ENCODE measurements around the gene DNAH8.
"Not testable (repeated sequence)": the region's sequence is repeated elsewhere in the genome, so short reads cannot be mapped to it uniquely, and the experiment has no call there.

DNAH8 gene

DNA sequence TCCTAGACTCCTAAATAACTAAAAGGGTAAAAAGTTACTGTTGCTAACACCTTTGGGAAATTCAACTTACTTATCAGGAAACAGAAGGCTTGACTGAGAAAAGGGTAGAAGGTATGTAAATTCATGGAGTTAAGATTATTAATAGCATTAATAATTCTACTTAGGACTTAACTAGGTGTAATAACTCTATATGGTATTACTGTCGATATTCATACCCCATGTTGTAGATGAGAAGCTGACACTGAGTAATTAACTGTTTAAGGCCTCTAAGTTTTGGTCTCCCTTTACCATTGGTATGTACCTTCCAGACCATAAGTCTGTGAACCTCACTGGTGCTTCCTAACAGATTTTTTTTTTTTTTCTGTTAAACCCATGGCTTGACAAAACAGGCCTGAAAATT, 27.6 kb upstream of the DNAH8 start:
- TF ChIP-seq, protein P1, sequence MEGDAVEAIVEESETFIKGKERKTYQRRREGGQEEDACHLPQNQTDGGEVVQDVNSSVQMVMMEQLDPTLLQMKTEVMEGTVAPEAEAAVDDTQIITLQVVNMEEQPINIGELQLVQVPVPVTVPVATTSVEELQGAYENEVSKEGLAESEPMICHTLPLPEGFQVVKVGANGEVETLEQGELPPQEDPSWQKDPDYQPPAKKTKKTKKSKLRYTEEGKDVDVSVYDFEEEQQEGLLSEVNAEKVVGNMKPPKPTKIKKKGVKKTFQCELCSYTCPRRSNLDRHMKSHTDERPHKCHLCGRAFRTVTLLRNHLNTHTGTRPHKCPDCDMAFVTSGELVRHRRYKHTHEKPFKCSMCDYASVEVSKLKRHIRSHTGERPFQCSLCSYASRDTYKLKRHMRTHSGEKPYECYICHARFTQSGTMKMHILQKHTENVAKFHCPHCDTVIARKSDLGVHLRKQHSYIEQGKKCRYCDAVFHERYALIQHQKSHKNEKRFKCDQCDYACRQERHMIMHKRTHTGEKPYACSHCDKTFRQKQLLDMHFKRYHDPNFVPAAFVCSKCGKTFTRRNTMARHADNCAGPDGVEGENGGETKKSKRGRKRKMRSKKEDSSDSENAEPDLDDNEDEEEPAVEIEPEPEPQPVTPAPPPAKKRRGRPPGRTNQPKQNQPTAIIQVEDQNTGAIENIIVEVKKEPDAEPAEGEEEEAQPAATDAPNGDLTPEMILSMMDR (IDR thresholded peaks at IDR 0.05; ENCODE audit: extremely low read depth, missing control alignments): no peak
- DNase-seq (ENCODE audit: low spot score): no peak

DNA sequence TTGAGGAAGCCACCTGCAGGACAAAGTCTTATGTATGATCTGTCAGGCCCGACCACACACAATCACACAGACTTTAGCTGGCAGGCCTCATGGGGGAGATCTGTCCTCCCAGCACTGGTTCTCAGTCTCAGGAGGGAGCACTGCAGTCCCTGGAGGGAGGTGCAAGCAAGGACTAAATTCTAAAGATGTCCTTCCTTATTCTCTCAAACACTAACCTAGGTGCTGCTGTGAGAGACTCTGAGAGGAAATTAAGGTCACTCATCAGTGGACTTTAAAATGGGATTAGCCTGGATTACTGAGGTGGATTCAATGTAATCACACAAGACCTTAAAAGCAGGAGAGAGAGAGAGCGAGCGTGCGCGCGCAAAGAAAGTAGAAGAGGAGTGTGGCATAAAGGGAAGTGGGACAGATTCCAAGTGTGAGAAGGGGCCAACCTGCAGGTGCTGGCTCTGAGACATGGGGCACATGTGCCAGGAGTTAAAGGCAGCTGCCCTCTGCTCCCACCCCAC, 26.5 kb upstream of the DNAH8 start:
- peak; percentile 30 for DNase-seq (ENCODE audit: low spot score)

DNA sequence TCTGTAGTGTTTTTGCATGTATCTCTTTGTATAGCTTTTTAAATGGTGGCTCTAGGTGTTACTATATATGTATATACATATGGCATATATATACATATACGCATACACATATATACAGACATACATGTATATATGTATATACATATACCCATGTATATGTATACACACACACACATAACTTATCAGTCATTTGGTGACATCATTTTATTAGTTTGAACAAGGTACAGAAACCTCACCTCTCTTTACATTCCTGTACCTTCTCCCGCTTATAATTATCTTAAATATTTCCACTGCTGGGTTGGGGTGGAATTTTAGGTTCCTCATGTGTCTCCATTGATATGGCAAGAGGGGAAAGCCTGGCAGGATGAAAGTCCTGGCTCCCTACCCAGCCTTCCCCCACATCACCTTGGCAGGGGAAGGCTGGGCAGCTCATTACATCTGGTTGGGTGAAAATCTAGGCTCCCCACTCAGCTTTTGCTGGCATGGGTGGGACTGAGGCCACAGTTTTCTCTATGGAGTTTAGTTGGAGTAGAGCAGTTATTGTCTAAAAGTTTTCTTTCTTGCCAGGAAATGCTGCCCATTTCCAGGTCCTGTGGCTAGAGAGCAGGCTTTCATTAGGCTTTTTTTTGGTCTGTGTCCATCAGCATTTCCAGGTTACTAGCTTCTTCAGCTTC, 19.7 kb upstream of the DNAH8 start:
- TF ChIP-seq, protein P1 (IDR thresholded peaks at IDR 0.05; ENCODE audit: extremely low read depth, missing control alignments): no peak
- DNase-seq (ENCODE audit: low spot score): no peak

More for the DNA sequence above, 26.5 kb upstream of the DNAH8 start:
- TF ChIP-seq, protein P1 (IDR thresholded peaks at IDR 0.05; ENCODE audit: extremely low read depth, missing control alignments): no peak

DNA sequence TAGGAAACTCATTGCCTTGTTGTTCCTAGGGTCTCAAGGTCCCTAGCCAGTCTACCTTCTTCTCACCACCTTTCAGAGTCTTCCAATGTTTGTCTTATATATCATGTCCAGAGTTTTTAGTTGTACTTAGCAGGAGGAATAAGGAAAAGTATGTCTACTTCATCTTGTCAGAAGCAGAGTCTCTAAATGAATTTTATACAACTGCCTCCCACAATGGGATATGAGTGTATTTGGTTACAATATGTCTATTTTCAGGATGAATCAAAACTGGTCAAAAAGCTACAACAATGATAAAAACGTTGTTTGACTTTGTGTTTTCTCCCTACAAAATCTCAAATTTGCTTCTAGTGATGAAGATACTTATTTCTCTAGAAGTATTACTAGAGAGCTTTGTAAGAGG, 19.2 kb upstream of the DNAH8 start:
- TF ChIP-seq, protein P1 (IDR thresholded peaks at IDR 0.05; ENCODE audit: extremely low read depth, missing control alignments): no peak
- DNase-seq (ENCODE audit: low spot score): no peak

DNA sequence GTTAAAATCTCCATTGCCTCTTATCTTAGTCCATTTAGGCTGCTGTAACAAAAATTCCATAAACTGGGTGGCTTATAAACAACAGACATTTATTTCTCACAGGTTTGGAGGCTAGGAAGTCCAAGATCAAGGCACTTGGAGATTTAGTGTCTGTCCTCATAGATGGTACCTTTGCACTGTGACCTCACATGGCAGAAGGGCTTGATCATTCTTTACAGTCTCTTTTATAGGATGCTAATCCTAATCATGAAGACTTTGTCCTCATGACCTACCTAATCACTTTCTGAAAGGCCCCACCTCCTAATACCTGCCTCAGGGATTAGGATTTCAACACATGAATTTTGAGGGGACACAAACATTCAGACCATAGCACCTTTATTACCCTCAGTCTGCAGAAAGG, 18.8 kb upstream of the DNAH8 start:
- DNase-seq (ENCODE audit: low spot score): no peak
- TF ChIP-seq, protein P1 (IDR thresholded peaks at IDR 0.05; ENCODE audit: extremely low read depth, missing control alignments): no peak

DNA sequence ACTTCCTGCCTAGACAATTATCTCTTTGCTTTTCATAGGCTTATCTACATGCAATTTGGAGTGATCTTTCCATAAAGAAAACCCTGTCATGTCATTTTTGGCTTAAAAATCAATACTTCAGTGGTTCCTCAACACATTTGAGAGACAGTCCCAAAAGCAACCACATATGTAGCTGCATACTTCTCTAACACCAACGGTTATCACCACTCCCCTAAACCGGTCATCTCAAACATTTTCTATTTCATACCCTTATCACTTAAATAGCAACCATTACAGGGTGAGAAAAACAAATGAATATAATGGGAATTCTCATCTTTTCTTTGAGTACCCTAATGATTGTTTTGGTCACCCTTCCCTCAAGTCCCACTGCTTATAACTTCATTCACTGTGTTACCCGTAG, 17.3 kb upstream of the DNAH8 start:
- TF ChIP-seq, protein P1 (IDR thresholded peaks at IDR 0.05; ENCODE audit: extremely low read depth, missing control alignments): no peak
- DNase-seq (ENCODE audit: low spot score): no peak

DNA sequence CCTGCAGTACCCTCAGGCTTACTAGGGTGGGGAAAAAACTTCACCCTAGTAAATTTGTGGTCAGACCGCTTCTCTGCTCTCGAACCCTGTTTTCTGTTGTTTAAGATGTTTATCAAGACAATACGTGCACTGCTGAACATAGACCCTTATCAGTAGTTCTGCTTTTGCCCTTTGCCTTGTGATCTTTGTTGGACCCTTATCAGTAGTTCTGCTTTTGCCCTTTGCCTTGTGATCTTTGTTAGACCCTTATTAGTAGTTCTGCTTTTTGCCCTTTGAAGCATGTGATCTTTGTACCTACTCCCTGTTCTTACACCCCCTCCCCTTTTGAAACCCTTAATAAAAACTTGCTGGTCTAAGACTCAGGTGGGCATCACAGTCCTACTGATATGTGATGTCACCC, 15.4 kb upstream of the DNAH8 start:
- DNase-seq (ENCODE audit: low spot score): not testable (repeated sequence)

DNA sequence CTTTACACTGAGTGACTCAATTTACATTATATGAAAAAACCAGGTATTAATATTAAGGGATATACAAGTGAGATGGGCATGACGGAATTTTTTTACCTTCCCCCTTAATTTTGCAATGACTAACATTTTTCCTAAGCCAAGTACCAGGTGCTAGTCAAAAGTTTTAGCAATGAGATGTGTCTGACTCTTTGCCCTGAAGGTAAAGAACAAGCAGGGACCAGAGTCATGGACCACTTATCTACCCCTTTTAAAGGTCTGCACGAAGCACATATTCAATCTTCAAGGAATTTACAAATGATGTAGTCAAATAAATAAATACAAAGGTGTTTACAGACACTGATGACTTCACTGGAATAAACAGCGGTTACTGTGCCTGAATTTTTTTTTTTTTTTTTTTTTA, 13.6 kb upstream of the DNAH8 start:
- DNase-seq (ENCODE audit: low spot score): no peak
- TF ChIP-seq, protein P1 (IDR thresholded peaks at IDR 0.05; ENCODE audit: extremely low read depth, missing control alignments): no peak
